HUES64 (cell line): Measurements from ENCODE around the gene CDH20. TPM values are rescaled to one million over a fixed set of nuclear protein-coding genes. Genes with fewer than 3 reads are reported as not detected.

ENCODE experiments used
- H3K27ac ChIP-seq: 2 replicates; pipeline ENCODE4 v1.7.0; 2013; ENCODE audit warnings: low read depth, low read length, inconsistent platforms
- H3K27me3 ChIP-seq: 2 replicates; pipeline ENCODE4 v1.6.1; 2013; ENCODE audit warnings: mild to moderate bottlenecking, low read length; ENCODE audit not compliant: insufficient read depth
- H3K36me3 ChIP-seq: 2 replicates; pipeline ENCODE4 v1.6.1; 2013; ENCODE audit warnings: mild to moderate bottlenecking, low read length; ENCODE audit not compliant: insufficient read depth
- H3K4me1 ChIP-seq: 2 replicates; pipeline ENCODE4 v1.6.1; 2013; ENCODE audit warnings: mild to moderate bottlenecking, low read length, moderate library complexity; ENCODE audit not compliant: insufficient read depth
- H3K4me3 ChIP-seq: 2 replicates; pipeline ENCODE4 v1.5.1; 2013; ENCODE audit warnings: mild to moderate bottlenecking, low read length, moderate library complexity
- H3K9ac ChIP-seq: 2 replicates; pipeline ENCODE4 v1.6.1; 2013; ENCODE audit warnings: mild to moderate bottlenecking, low read depth, low read length
- H3K9me3 ChIP-seq: 2 replicates; pipeline ENCODE4 v1.6.1; 2013; ENCODE audit warnings: low read depth, low read length; ENCODE audit not compliant: insufficient read depth
- WGBS: fragments of 150-250, 120-280 bp; methylation state at CpG from one replicate; pipeline ENCODE4 v1.1.7; 2013; ENCODE audit warnings: missing lambda C conversion rate; 5-methylcytosine and 5-hydroxymethylcytosine counted together
- polyA plus RNA-seq, 2 experiments: library from polyadenylated mRNA; stranded (reverse); fragments of 50-300 nt; gene quantifications; one replicate each; pipeline ENCODE4 v1.2.3, GENCODE V29; 2013

Gene CDH20
- 1.2 TPM for polyA plus RNA-seq (2013, experiment 1 of 2)
- 4.0 TPM for polyA plus RNA-seq (2013, experiment 2 of 2)

- Histone ChIP-seq H3K36me3 (no peaks in the 10 kb centered on the region), H3K27me3 (peaks cover 43% of the 10 kb centered on the region), H3K4me1 (no peaks in the 10 kb centered on the region; the same call in 1 of the 2 replicates), H3K4me3 (peak within 1 kb of the TSS; percentile 72), H3K9me3 (no peaks in the 10 kb centered on the region), H3K9ac (peak within 1 kb of the TSS; percentile 43; the same call in 1 of the 2 replicates), H3K27ac (no peak within 1 kb of the TSS)
- WGBS = 2% methylated on average over 32 of the region's 32 CpGs
These were observed at the start of gene CDH20 for GRCh38 chr18:61333271-61333745. CDH20 (plus strand) TSS chr18:61333430.

- no peaks in the 10 kb centered on the region for H3K27me3 ChIP-seq
- no peak overlapping the region for H3K9ac ChIP-seq
- no peaks in the 10 kb centered on the region for H3K4me1 ChIP-seq
- 95% methylated on average over 4 of the region's 4 CpGs for WGBS
- H3K4me3 ChIP-seq = no peak overlapping the region
- H3K9me3 ChIP-seq = peaks cover 12% of the 10 kb centered on the region; the same call in 1 of the 2 replicates
- no peaks in the 10 kb centered on the region for H3K36me3 ChIP-seq
- no peak overlapping the region for H3K27ac ChIP-seq
These were observed 49.2 kb upstream of the CDH20 start for GRCh38 chr18:61284039-61284438.

GRCh38 chr18:61285777-61286176, 47.5 kb upstream of the CDH20 start:
- Histone ChIP-seq H3K27me3 (no peaks in the 10 kb centered on the region), H3K27ac (no peak overlapping the region), H3K9ac (no peak overlapping the region), H3K4me3 (no peak overlapping the region), H3K9me3 (peaks cover 10% of the 10 kb centered on the region; the same call in 1 of the 2 replicates), H3K4me1 (no peaks in the 10 kb centered on the region), H3K36me3 (no peaks in the 10 kb centered on the region)
- WGBS = 100% methylated on average over 2 of the region's 2 CpGs

GRCh38 chr18:61286867-61287266, 46.4 kb upstream of the CDH20 start:
- H3K36me3 ChIP-seq = no peaks in the 10 kb centered on the region
- no peak overlapping the region for H3K9ac ChIP-seq
- H3K4me3 ChIP-seq = no peak overlapping the region
- no peaks in the 10 kb centered on the region for H3K4me1 ChIP-seq
- no peaks in the 10 kb centered on the region for H3K9me3 ChIP-seq
- H3K27me3 ChIP-seq = no peaks in the 10 kb centered on the region
- 99% methylated on average over 3 of the region's 4 CpGs for WGBS
- H3K27ac ChIP-seq = no peak overlapping the region

- Histone ChIP-seq H3K4me3 (no peak overlapping the region), H3K9ac (no peak overlapping the region), H3K4me1 (no peaks in the 10 kb centered on the region), H3K9me3 (no peaks in the 10 kb centered on the region), H3K36me3 (no peaks in the 10 kb centered on the region), H3K27me3 (no peaks in the 10 kb centered on the region), H3K27ac (no peak overlapping the region)
- WGBS = 93% methylated on average over 5 of the region's 5 CpGs
These were observed 42.6 kb upstream of the CDH20 start for GRCh38 chr18:61290616-61291015.

- no peaks in the 10 kb centered on the region for H3K4me1 ChIP-seq
- no peaks in the 10 kb centered on the region for H3K36me3 ChIP-seq
- H3K27me3 ChIP-seq = no peaks in the 10 kb centered on the region
- no peaks in the 10 kb centered on the region for H3K9me3 ChIP-seq
- no peak overlapping the region for H3K9ac ChIP-seq
- no peak overlapping the region for H3K27ac ChIP-seq
- no peak overlapping the region for H3K4me3 ChIP-seq
- WGBS = 87% methylated on average over 3 of the region's 4 CpGs
These were observed 40.8 kb upstream of the CDH20 start for GRCh38 chr18:61292280-61293035.

GRCh38 chr18:61295153-61295552, 38.1 kb upstream of the CDH20 start:
- Histone ChIP-seq H3K4me3 (no peak overlapping the region), H3K4me1 (no peaks in the 10 kb centered on the region), H3K9ac (no peak overlapping the region), H3K36me3 (no peaks in the 10 kb centered on the region), H3K27ac (no peak overlapping the region), H3K27me3 (no peaks in the 10 kb centered on the region), H3K9me3 (no peaks in the 10 kb centered on the region)
- 100% methylated on average over 1 of the region's 1 CpG for WGBS

- no peak overlapping the region for H3K27ac ChIP-seq
- no peaks in the 10 kb centered on the region for H3K9me3 ChIP-seq
- H3K27me3 ChIP-seq = no peaks in the 10 kb centered on the region
- 90% methylated on average over 2 of the region's 3 CpGs for WGBS
- H3K9ac ChIP-seq = no peak overlapping the region
- H3K4me1 ChIP-seq = no peaks in the 10 kb centered on the region
- H3K4me3 ChIP-seq = no peak overlapping the region
- no peaks in the 10 kb centered on the region for H3K36me3 ChIP-seq
These were observed 25.2 kb upstream of the CDH20 start for GRCh38 chr18:61308004-61308403.

GRCh38 chr18:61308795-61309393, 24.3 kb upstream of the CDH20 start:
- 89% methylated on average over 11 of the region's 11 CpGs for WGBS
- H3K9me3 ChIP-seq = no peaks in the 10 kb centered on the region
- H3K27ac ChIP-seq = no peak overlapping the region
- no peak overlapping the region for H3K4me3 ChIP-seq
- no peak overlapping the region for H3K9ac ChIP-seq
- H3K4me1 ChIP-seq = no peaks in the 10 kb centered on the region
- H3K27me3 ChIP-seq = no peaks in the 10 kb centered on the region
- H3K36me3 ChIP-seq = no peaks in the 10 kb centered on the region

- Histone ChIP-seq H3K36me3 (no peaks in the 10 kb centered on the region), H3K4me3 (no peak overlapping the region), H3K9me3 (0 out of 2 replicates have a peak, but pooled peaks cover 3% of the 10 kb centered on the region), H3K27ac (no peak overlapping the region), H3K27me3 (no peaks in the 10 kb centered on the region), H3K9ac (no peak overlapping the region), H3K4me1 (no peaks in the 10 kb centered on the region)
- WGBS = 12% methylated on average over 7 of the region's 9 CpGs
These were observed 10.9 kb upstream of the CDH20 start for GRCh38 chr18:61322265-61322873.

- H3K9me3 ChIP-seq = no peaks in the 10 kb centered on the region
- no peak overlapping the region for H3K9ac ChIP-seq
- 80% methylated on average over 1 of the region's 1 CpG for WGBS
- no peaks in the 10 kb centered on the region for H3K4me1 ChIP-seq
- no peak overlapping the region for H3K4me3 ChIP-seq
- H3K27me3 ChIP-seq = no peaks in the 10 kb centered on the region
- no peaks in the 10 kb centered on the region for H3K36me3 ChIP-seq
- no peak overlapping the region for H3K27ac ChIP-seq
These were observed 9.3 kb upstream of the CDH20 start for GRCh38 chr18:61323951-61324350.
